Measurements from ENCODE around the gene ERLIN1.

ERLIN1 gene

DNA sequence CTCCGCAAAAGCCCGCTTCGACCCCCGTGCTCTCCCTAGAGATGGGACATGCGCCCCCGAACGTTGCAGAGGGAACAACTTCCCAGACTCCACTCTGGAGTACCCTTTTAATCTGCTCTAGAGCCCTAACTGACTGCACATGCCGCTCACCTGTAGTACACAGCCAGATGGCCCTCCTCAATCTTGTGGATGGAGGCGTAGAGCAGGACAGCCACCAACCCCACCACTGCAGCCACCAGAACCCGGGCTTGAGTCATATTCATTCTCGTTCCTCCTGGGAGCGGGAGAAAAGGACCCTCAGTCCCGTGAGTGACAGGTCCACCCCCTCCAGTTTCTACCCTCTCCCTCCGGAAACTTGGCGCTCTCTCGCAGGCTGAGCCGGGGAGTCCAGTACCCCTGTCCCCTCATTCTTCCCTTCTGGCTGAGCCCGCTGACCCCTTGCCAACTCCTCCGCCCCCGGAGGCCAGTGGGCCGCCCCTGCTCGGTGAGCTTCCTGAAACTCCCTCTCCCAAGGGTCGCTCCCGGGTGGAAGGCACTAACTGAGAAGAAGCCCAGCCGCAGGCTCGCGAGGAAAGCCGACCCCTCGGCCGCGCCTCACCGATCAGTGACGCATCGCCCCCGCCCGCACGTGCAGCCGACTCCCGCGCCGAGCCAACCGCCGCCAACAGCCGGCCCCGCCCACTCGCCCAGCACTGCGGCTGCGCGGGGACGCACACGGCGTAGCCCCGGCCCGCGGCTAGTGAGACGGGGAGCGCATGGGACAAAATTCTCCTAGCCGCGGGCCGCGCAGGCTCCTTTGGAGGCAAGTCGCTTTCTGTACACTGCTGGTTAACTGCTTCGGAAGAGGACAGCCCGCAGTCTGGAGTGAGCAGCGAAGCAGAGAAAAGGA lies at the start of gene ERLIN1:
ERLIN1 (minus strand) TSS at position 666 of the 889 bp plus-strand sequence; CDS start at position 263, 403 bp downstream.
- H3K4me1 Mint-ChIP-seq, result peaks cover 50% of the 10 kb centered on the region
- peak within 1 kb of the TSS; percentile 92 for H3K4me3 Mint-ChIP-seq
- H3K9me3 Mint-ChIP-seq, result no peaks in the 10 kb centered on the region
- peak; percentile 93 to 96 for DNase-seq (ENCODE audit: low spot score in 2 of 2)
- ATAC-seq, result peak; percentile 94
- H3K36me3 Mint-ChIP-seq, result peaks cover 86% of the 10 kb centered on the region
- peak within 1 kb of the TSS; percentile 95 for H3K27ac Mint-ChIP-seq

- Mint-ChIP-seq H3K4me1 (peaks cover 27% of the 10 kb centered on the region), H3K4me3 (no peak overlapping the region), H3K36me3 (peaks cover 77% of the 10 kb centered on the region), H3K27ac (no peak overlapping the region), H3K9me3 (no peaks in the 10 kb centered on the region)
- ATAC-seq (no peak), DNase-seq (ENCODE audit: low spot score in 2 of 2) (no peak)
These were observed 46.3 kb upstream of the ERLIN1 start for GRCh38 chr10:100232101-100232500.

- Mint-ChIP-seq H3K9me3 (no peaks in the 10 kb centered on the region), H3K27ac (peak overlapping the region; percentile 74), H3K36me3 (peaks cover 60% of the 10 kb centered on the region), H3K4me1 (peaks cover 34% of the 10 kb centered on the region), H3K4me3 (peak overlapping the region; percentile 78)
- ATAC-seq, result no peak
- no peak for DNase-seq (ENCODE audit: low spot score in 2 of 2)
These were observed 44.1 kb upstream of the ERLIN1 start for GRCh38 chr10:100229819-100230422.

DNA sequence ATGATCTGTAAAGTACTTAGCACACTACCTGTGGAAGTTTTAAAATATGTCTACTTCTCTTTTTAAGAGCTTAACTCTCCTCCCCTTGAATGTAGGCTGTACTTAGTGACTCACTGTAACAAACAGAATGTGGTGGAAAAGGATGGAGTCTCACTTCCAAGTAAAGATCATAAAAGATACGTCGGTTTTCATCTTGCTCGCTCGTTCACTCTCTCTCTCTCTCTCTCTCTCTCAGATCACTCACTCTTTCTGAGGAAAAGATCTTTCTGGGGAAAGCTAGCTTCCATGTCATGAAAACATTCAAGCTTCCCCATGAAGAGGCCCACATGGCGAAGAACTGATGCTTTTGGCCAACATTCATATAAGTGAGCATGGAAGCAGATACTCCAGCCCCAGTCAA lies 38.0 kb upstream of the ERLIN1 start:
- peaks cover 68% of the 10 kb centered on the region for H3K36me3 Mint-ChIP-seq
- no peaks in the 10 kb centered on the region for H3K9me3 Mint-ChIP-seq
- H3K4me1 Mint-ChIP-seq, result peaks cover 20% of the 10 kb centered on the region
- DNase-seq (ENCODE audit: low spot score in 2 of 2), result no peak
- H3K27ac Mint-ChIP-seq, result no peak overlapping the region
- no peak for ATAC-seq
- no peak overlapping the region for H3K4me3 Mint-ChIP-seq

- ATAC-seq, result no peak
- peaks cover 10% of the 10 kb centered on the region for H3K4me1 Mint-ChIP-seq
- no peak overlapping the region for H3K4me3 Mint-ChIP-seq
- H3K36me3 Mint-ChIP-seq, result peaks cover 79% of the 10 kb centered on the region
- H3K9me3 Mint-ChIP-seq, result no peaks in the 10 kb centered on the region
- DNase-seq (ENCODE audit: low spot score in 2 of 2), result no peak
- no peak overlapping the region for H3K27ac Mint-ChIP-seq
These were observed 36.7 kb upstream of the ERLIN1 start for GRCh38 chr10:100222529-100222928.

DNA sequence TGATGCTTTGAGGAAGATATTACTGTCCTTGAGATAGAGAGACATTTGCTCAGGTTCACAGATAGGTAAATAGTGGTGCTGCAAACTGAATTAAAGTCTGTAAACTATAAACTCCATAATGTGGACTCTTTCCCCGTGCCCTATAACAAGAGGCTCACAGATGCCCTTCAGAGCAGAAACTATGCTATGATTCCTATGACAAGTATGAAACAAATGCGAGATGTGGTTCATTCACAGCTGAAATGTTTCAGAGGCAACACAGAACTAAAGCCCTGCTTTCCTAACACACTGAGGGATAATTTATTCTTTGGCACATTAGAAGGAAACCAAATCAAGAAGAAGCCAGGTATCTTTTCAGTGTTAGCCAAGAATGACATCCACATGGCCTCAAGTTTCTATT lies 30.2 kb upstream of the ERLIN1 start:
- ATAC-seq (no peak), DNase-seq (ENCODE audit: low spot score in 2 of 2) (no peak)
- no peak overlapping the region for H3K27ac Mint-ChIP-seq
- no peaks in the 10 kb centered on the region for H3K9me3 Mint-ChIP-seq
- H3K4me1 Mint-ChIP-seq, result no peaks in the 10 kb centered on the region
- no peak overlapping the region for H3K4me3 Mint-ChIP-seq
- peaks cover 99% of the 10 kb centered on the region for H3K36me3 Mint-ChIP-seq

DNA sequence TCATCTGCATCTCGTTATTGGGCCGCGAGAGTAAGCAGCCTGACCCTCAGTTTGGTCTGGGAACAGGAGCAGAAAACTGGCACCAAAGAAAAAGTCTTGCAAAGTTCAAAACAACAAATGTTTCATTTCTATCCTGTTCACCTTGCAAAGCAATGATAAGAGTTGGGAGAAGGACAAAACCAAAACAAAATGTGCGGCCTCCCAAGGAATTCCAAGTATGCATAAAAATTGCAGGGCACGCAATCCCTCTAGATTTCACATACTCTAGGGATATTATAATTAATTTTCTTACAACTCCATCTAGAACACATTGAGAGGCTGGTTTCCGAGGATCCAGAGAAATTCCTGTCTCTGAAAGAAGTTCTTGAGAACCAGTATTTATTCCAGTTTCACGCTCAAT lies 23.5 kb upstream of the ERLIN1 start:
- H3K36me3 Mint-ChIP-seq, result peaks cover 97% of the 10 kb centered on the region
- ATAC-seq, result no peak
- no peak overlapping the region for H3K27ac Mint-ChIP-seq
- H3K4me3 Mint-ChIP-seq, result no peak overlapping the region
- H3K9me3 Mint-ChIP-seq, result no peaks in the 10 kb centered on the region
- no peak for DNase-seq (ENCODE audit: low spot score in 2 of 2)
- H3K4me1 Mint-ChIP-seq, result no peaks in the 10 kb centered on the region

DNA sequence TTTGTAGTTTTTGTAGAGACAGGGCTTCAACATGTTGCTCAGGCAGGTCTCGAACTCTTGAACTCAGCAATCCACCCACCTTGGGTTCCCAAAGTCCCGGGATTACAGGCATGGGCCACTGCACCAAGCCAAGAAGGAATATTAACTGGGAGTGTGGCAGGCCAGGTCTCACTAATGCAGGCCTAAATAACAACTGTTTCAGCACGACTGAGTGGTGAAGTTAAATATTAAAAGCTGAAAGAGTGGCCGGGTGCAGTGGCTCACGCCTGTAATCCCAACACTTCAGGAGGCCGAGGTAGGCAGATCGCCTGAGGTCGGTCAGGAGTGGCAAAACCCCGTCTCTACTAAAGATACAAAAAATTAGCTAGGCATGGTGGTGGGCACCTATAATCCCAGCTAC lies 22.4 kb upstream of the ERLIN1 start:
- ATAC-seq (no peak), DNase-seq (ENCODE audit: low spot score in 2 of 2) (no peak)
- H3K36me3 Mint-ChIP-seq, result peaks cover 97% of the 10 kb centered on the region
- no peaks in the 10 kb centered on the region for H3K4me1 Mint-ChIP-seq
- no peaks in the 10 kb centered on the region for H3K9me3 Mint-ChIP-seq
- H3K27ac Mint-ChIP-seq, result no peak overlapping the region
- H3K4me3 Mint-ChIP-seq, result no peak overlapping the region

DNA sequence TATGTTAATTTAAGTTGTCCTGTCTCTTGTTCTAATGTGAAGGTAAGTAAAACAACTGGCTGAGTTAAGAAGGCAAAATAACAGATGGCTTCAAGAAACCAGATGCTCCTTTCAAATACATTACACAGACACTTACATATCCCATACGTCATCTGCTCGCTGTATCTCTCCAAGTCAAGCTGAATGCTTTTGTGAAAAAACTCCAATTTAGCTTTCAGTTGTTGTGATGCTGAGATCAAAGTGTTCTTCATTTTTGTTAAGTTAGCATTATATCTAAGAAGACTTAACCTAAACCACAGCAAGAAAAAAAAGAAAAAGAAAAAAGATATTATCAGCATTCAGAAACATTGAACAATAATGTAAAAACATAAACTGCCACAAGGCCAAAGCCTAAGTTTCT lies 18.5 kb upstream of the ERLIN1 start:
- no peaks in the 10 kb centered on the region for H3K9me3 Mint-ChIP-seq
- peaks cover 100% of the 10 kb centered on the region for H3K36me3 Mint-ChIP-seq
- ATAC-seq, result no peak

GRCh38 chr10:100201549-100201948 lies 15.7 kb upstream of the ERLIN1 start:
- Mint-ChIP-seq H3K27ac (no peak overlapping the region), H3K4me3 (no peak overlapping the region), H3K9me3 (no peaks in the 10 kb centered on the region), H3K4me1 (no peaks in the 10 kb centered on the region), H3K36me3 (peaks cover 98% of the 10 kb centered on the region)
- no peak for ATAC-seq
- no peak for DNase-seq (ENCODE audit: low spot score in 2 of 2)

More for the DNA sequence above, 18.5 kb upstream of the ERLIN1 start:
- no peak for DNase-seq (ENCODE audit: low spot score in 2 of 2)
- H3K4me1 Mint-ChIP-seq, result no peaks in the 10 kb centered on the region
- no peak overlapping the region for H3K4me3 Mint-ChIP-seq
- H3K27ac Mint-ChIP-seq, result peak overlapping the region; percentile 5

- no peak for ATAC-seq
- no peaks in the 10 kb centered on the region for H3K4me1 Mint-ChIP-seq
These were observed 8.9 kb upstream of the ERLIN1 start for GRCh38 chr10:100194711-100195110.

DNA sequence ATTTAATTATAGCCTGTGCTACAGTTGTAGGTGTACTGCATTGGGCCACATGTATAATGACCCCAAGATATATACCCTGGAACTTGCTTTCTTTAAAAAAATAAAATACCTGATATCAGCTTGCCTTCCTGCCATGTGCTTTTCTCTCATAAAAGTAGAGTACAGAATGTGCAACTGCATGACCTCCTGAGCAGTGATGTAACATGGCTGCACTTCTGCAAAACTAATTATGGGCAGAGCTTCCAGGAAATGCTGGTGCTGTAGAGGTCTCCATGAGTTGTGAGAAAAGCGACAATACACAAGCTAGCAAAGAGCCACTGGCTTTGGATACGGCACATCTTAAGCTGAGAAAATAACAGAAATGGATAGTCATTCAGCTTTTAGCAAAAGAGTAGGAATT lies 6.5 kb upstream of the ERLIN1 start:
- no peaks in the 10 kb centered on the region for H3K9me3 Mint-ChIP-seq
- peaks cover 76% of the 10 kb centered on the region for H3K36me3 Mint-ChIP-seq
- DNase-seq (ENCODE audit: low spot score in 2 of 2), result no peak
- peaks cover 7% of the 10 kb centered on the region for H3K4me1 Mint-ChIP-seq
- ATAC-seq, result no peak
- no peak overlapping the region for H3K27ac Mint-ChIP-seq
- no peak overlapping the region for H3K4me3 Mint-ChIP-seq

More at GRCh38 chr10:100194711-100195110, 8.9 kb upstream of the ERLIN1 start:
- no peaks in the 10 kb centered on the region for H3K9me3 Mint-ChIP-seq
- H3K36me3 Mint-ChIP-seq, result peaks cover 82% of the 10 kb centered on the region
- DNase-seq (ENCODE audit: low spot score in 2 of 2), result no peak
- peak overlapping the region; percentile 35 for H3K27ac Mint-ChIP-seq
- H3K4me3 Mint-ChIP-seq, result no peak overlapping the region

- Mint-ChIP-seq H3K36me3 (peaks cover 86% of the 10 kb centered on the region), H3K27ac (peak overlapping the region; percentile 95), H3K4me1 (peaks cover 48% of the 10 kb centered on the region), H3K4me3 (peak overlapping the region; percentile 92), H3K9me3 (no peaks in the 10 kb centered on the region)
- peak in 1 of 2 donors; percentile 54 for DNase-seq (ENCODE audit: low spot score in 2 of 2)
- peak; percentile 81 for ATAC-seq
These were observed 704 bp upstream of the ERLIN1 start for GRCh38 chr10:100186253-100187212.

- H3K4me3 Mint-ChIP-seq, result peak overlapping the region; percentile 92
- H3K36me3 Mint-ChIP-seq, result peaks cover 84% of the 10 kb centered on the region
- H3K9me3 Mint-ChIP-seq, result no peaks in the 10 kb centered on the region
- peak overlapping the region; percentile 95 for H3K27ac Mint-ChIP-seq
- H3K4me1 Mint-ChIP-seq, result peaks cover 58% of the 10 kb centered on the region
- DNase-seq (ENCODE audit: low spot score in 2 of 2), result no peak
- ATAC-seq, result no peak
These were observed 989 bp downstream of the ERLIN1 start for GRCh38 chr10:100184840-100185239.

GRCh38 chr10:100184426-100184825 lies 1.4 kb downstream of the ERLIN1 start:
- DNase-seq (ENCODE audit: low spot score in 2 of 2) (no peak), ATAC-seq (no peak)
- H3K9me3 Mint-ChIP-seq, result no peaks in the 10 kb centered on the region
- peaks cover 84% of the 10 kb centered on the region for H3K36me3 Mint-ChIP-seq
- peaks cover 59% of the 10 kb centered on the region for H3K4me1 Mint-ChIP-seq
- peak overlapping the region; percentile 95 for H3K27ac Mint-ChIP-seq
- peak overlapping the region; percentile 92 for H3K4me3 Mint-ChIP-seq

Data from stimulated activated effector memory CD8-positive, alpha-beta T cell treated with anti-CD3 and anti-CD28 coated beads, Interleukin-12 subunit alpha, Interleukin-12 subunit beta, amount 100 ng/mL, for 72 hours (primary cell).